Measurements from ENCODE around the gene RGS21. TPM values are rescaled to one million over a fixed set of nuclear protein-coding genes. Genes with fewer than 3 reads are reported as not detected.
"Not testable (repeated sequence)": the region's sequence is repeated elsewhere in the genome, so short reads cannot be mapped to it uniquely, and the experiment has no call there.

Gene RGS21
- total and polyA plus RNA-seq, 2 experiments from 2014 or later: not detected

GRCh38 chr1:192303029-192303428, 13.8 kb upstream of the RGS21 start:
- H4K20me1 ChIP-seq (ENCODE audit: insufficient read depth, poor library complexity, severe bottlenecking): no peaks in the 10 kb centered on the region
- no peak overlapping the region for H3K4me3 ChIP-seq
- H3K36me3 ChIP-seq (replicated peaks; ENCODE audit: insufficient read depth, low read depth): no peaks in the 10 kb centered on the region
- H3K27ac ChIP-seq: no peak overlapping the region
- H3K4me2 ChIP-seq: no peak overlapping the region
- no peaks in the 10 kb centered on the region for H3K4me1 ChIP-seq (ENCODE audit: insufficient read depth)
- 68% methylated on average over 1 of the region's 1 CpG for WGBS (ENCODE audit: low lambda C conversion rate, missing lambda C conversion rate)
- no peaks in the 10 kb centered on the region for H3K9me3 ChIP-seq (ENCODE audit: low read depth)
- no peak for DNase-seq (ENCODE audit: low spot score)
- H2AFZ ChIP-seq: no peak overlapping the region
- H3K27me3 ChIP-seq: no peaks in the 10 kb centered on the region
- TF ChIP-seq CTCF (IDR thresholded peaks at IDR 0.05; ENCODE audit: poor library complexity) (no peak), EZH2 (IDR thresholded peaks at IDR 0.05; ENCODE audit: borderline replicate concordance) (no peak), EZH2phosphoT487 (IDR thresholded peaks at IDR 0.05; ENCODE audit: low read depth, severe bottlenecking, unreplicated experiment) (no peak)
- no peaks in the 10 kb centered on the region for H3K9me2 ChIP-seq (replicated peaks; ENCODE audit: insufficient read depth)
- H3K79me2 ChIP-seq: no peaks in the 10 kb centered on the region

- not testable (repeated sequence) for H3K4me2 ChIP-seq; H3K9me2 ChIP-seq (replicated peaks; ENCODE audit: insufficient read depth); H2AFZ ChIP-seq; H3K79me2 ChIP-seq; H3K27me3 ChIP-seq; H3K36me3 ChIP-seq (replicated peaks; ENCODE audit: insufficient read depth, low read depth); H3K4me3 ChIP-seq; H3K9me3 ChIP-seq (ENCODE audit: low read depth); H3K27ac ChIP-seq; H3K4me1 ChIP-seq (ENCODE audit: insufficient read depth); H4K20me1 ChIP-seq (ENCODE audit: insufficient read depth, poor library complexity, severe bottlenecking); DNase-seq (ENCODE audit: low spot score)
- WGBS (ENCODE audit: low lambda C conversion rate, missing lambda C conversion rate): 98% methylated on average over 2 of the region's 2 CpGs
Observed at GRCh38 chr1:192308314-192308713, 8.5 kb upstream of the RGS21 start.

GRCh38 chr1:192311281-192311680, 5.5 kb upstream of the RGS21 start:
- Histone ChIP-seq H3K27ac (no peak overlapping the region), H3K9me3 (ENCODE audit: low read depth) (no peaks in the 10 kb centered on the region), H3K27me3 (no peaks in the 10 kb centered on the region), H3K9me2 (replicated peaks; ENCODE audit: insufficient read depth) (no peaks in the 10 kb centered on the region), H3K4me3 (no peak overlapping the region), H2AFZ (no peak overlapping the region), H3K79me2 (no peaks in the 10 kb centered on the region), H3K4me1 (ENCODE audit: insufficient read depth) (no peaks in the 10 kb centered on the region), H4K20me1 (ENCODE audit: insufficient read depth, poor library complexity, severe bottlenecking) (no peaks in the 10 kb centered on the region), H3K4me2 (no peak overlapping the region), H3K36me3 (replicated peaks; ENCODE audit: insufficient read depth, low read depth) (no peaks in the 10 kb centered on the region)
- WGBS (ENCODE audit: low lambda C conversion rate, missing lambda C conversion rate): 70% methylated on average over 1 of the region's 1 CpG
- peak; percentile 68 for TF ChIP-seq CTCF (IDR thresholded peaks at IDR 0.05; ENCODE audit: poor library complexity)
- no peak for TF ChIP-seq EZH2phosphoT487 (IDR thresholded peaks at IDR 0.05; ENCODE audit: low read depth, severe bottlenecking, unreplicated experiment)
- TF ChIP-seq EZH2 (IDR thresholded peaks at IDR 0.05; ENCODE audit: borderline replicate concordance): no peak
- peak; percentile 29 for DNase-seq (ENCODE audit: low spot score)

- Histone ChIP-seq H3K36me3 (replicated peaks; ENCODE audit: insufficient read depth, low read depth) (no peaks in the 10 kb centered on the region), H3K27me3 (no peaks in the 10 kb centered on the region), H4K20me1 (ENCODE audit: insufficient read depth, poor library complexity, severe bottlenecking) (no peaks in the 10 kb centered on the region), H3K4me2 (no peak overlapping the region), H3K27ac (no peak overlapping the region), H3K4me1 (ENCODE audit: insufficient read depth) (no peaks in the 10 kb centered on the region), H3K9me2 (replicated peaks; ENCODE audit: insufficient read depth) (no peaks in the 10 kb centered on the region), H2AFZ (no peak overlapping the region), H3K9me3 (ENCODE audit: low read depth) (no peaks in the 10 kb centered on the region), H3K79me2 (no peaks in the 10 kb centered on the region), H3K4me3 (no peak overlapping the region)
- no peak for DNase-seq (ENCODE audit: low spot score)
- WGBS (ENCODE audit: low lambda C conversion rate, missing lambda C conversion rate): 95% methylated on average over 6 of the region's 6 CpGs
- TF ChIP-seq EZH2 (IDR thresholded peaks at IDR 0.05; ENCODE audit: borderline replicate concordance): no peak
- TF ChIP-seq EZH2phosphoT487 (IDR thresholded peaks at IDR 0.05; ENCODE audit: low read depth, severe bottlenecking, unreplicated experiment): no peak
Observed at GRCh38 chr1:192327997-192328396, 11.2 kb downstream of the RGS21 start.

All from hepatocyte (in vitro differentiated cells).